ENCODE measurements around the gene USF2.
"Not testable (repeated sequence)": the region's sequence is repeated elsewhere in the genome, so short reads cannot be mapped to it uniquely, and the experiment has no call there.

USF2 gene

DNA sequence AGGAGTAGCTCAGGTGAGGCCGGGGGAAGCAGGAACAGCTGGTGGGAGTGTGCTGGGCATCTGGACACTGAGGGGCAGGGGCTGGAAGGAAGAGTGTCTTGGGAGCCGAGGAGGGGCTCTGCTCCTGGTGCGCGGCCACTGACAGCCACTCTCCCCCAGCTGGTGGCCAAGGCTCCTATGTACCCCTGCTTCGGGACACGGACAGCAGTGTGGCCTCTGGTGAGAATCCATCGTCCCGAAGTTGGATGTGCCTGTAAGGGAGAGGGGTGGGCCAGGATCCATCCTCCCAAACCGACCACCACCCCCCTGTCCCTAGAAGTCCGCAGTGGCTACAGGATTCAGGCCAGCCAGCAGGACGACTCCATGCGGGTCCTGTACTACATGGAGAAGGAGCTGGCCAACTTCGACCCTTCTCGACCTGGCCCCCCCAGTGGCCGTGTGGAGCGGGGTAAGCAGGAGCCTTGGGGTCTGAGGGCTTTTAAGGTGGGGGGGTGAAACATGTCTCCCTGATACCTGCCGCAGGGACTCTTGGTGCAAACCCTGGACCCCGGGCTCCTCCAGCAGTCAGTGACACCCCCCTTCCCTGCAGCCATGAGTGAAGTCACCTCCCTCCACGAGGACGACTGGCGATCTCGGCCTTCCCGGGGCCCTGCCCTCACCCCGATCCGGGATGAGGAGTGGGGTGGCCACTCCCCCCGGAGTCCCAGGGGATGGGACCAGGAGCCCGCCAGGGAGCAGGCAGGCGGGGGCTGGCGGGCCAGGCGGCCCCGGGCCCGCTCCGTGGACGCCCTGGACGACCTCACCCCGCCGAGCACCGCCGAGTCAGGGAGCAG, 2.0 kb upstream of the USF2 start:
- no peak for DNase-seq

GRCh38 chr19:35267353-35267817, 1.4 kb upstream of the USF2 start:
- no peak for DNase-seq

- peak; percentile 18 to 65 for DNase-seq
Observed at GRCh38 chr19:35267818-35268535, 785 bp upstream of the USF2 start.

GRCh38 chr19:35269438-35270117, 816 bp downstream of the USF2 start:
- peak; percentile 74 to 77 for DNase-seq

GRCh38 chr19:35270381-35270811, 1.6 kb downstream of the USF2 start:
- DNase-seq = no peak

- DNase-seq = no peak
Observed at GRCh38 chr19:35271546-35271945, 2.8 kb downstream of the USF2 start.

DNA sequence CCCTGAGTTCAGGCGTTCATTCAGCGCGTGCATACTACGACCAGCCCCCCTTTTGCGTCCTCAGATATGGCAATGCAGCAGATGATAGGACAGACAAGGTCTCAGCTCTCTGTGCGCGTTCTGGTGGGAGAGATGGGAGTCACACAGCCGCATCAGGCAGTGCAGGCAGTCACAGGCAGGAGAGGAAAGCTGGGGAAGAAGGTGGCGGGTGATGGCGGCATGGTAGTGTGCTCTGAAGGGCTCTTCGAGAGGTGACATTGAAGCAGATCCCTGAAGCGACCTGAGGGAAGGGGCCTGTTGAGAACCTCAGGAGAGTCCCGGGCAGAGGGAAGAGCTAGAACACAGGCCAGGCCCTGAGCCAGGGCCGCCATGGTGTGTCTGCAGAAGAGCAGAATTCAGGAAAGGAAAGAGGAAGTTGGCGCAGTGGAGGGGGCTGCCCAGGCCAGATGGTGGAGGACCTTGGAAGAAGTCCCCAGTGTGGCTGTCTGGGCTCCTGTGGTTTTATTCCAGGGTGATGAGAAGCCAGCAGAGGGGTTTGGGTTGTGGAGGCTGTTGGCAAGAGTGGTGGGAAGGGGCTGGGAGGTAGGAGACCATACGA, 3.5 kb downstream of the USF2 start:
- no peak for DNase-seq

DNA sequence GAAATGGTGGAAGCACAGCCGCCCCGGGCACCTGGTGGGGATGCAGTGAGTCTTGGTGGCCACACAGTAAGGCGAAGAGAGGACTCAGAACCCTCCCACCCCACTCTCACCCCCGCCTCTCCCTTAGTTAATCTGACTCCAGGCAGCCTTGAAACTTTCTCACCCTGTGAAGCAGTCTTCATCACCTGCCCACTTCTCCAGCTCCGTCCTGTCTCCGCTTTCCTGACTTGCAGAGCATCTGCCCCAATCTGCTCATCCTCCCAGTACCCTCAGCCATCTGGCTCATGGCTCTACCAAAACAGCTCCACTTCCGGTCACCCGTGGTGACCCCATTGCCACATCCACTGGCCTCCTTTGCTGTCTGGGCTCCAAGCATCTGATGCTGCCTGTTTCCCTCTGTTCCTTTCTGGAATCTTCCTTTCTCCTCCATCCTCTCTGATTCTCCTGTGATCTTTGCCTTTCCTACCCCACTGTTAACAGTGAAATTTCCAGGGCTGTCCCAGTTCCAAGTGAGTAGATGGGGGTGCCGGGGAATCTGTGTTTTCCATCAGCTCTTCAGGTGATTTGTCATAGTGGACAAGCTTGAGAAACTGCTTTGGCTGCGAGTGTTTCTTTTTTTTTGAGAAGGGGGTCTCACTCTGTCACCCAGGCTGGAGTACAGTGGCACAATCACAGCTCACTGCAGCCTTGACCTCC, 4.3 kb downstream of the USF2 start:
- DNase-seq = no peak

DNA sequence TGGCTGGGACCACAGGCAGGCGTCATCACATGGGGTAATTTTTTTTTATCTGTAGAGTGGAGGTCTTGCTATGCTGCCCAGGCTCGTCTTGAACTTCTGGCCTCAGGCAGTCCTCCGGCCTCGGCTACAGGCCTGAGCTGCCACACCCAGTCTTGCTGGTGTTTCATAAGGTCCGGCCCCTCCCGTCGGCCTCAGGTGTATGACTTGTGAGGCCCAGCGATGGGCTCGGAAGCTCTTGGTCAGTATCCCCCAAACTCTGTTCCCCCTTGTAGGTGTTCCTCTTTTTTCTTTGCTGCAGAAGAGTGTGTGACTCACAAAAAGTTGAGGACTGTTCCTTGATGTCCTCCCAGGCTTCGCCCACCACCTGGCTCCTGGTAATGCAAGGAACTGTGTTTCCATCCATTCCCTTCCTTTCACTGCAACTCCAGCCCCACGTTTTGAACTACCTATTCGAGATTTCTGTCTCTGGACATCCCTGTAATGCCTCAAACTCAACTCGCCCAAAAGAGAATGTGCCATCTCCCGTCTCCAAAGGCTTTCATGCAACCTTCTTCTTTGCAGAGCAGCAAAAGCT, 5.0 kb downstream of the USF2 start:
- DNase-seq = no peak

- no peak for DNase-seq
Observed at GRCh38 chr19:35274323-35274722, 5.6 kb downstream of the USF2 start.

- DNase-seq = no peak
Observed at GRCh38 chr19:35276706-35277281, 8.0 kb downstream of the USF2 start.

DNA sequence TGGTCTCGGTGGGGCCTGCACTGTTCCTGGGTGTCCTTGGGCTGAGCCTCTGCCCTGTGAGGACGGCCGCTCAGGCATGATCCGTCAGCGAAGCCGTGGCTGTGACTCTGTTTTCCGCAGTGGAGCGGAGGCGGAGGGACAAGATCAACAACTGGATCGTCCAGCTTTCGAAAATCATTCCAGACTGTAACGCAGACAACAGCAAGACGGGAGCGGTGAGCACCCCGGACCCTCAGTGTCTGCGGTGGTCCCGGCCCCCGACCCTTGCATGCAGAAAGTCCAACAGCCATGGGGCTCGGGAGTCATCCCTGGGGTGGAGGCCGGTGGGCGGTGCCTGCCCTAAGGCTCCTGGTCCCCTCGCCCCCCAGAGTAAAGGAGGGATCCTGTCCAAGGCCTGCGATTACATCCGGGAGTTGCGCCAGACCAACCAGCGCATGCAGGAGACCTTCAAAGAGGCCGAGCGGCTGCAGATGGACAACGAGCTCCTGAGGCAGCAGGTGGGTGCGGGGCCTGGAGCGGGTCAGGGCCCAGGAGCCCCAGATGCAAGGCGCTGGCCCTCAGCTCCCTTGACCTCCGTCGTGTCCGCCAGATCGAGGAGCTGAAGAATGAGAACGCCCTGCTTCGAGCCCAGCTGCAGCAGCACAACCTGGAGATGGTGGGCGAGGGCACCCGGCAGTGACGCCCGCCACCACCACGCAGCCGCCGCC, 10.0 kb downstream of the USF2 start:
- no peak for DNase-seq

DNA sequence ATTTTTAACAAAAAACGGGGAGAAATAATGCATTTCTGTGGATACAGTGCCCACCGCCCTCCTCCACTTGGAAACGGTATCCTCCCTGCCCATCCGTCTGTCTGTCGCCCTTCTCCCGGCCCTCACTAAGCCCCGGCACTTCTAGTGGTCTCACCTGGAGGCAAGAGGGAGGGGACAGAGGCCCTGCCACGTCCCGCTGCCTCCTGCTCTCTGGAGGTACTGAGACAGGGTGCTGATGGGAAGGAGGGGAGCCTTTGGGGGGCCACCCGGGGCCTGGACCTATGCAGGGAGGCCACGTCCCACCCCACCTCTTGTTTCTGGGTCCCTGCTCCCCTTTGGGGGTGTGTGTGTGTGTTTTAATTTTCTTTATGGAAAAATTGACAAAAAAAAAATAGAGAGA, 10.6 kb downstream of the USF2 start:
- no peak for DNase-seq

DNA sequence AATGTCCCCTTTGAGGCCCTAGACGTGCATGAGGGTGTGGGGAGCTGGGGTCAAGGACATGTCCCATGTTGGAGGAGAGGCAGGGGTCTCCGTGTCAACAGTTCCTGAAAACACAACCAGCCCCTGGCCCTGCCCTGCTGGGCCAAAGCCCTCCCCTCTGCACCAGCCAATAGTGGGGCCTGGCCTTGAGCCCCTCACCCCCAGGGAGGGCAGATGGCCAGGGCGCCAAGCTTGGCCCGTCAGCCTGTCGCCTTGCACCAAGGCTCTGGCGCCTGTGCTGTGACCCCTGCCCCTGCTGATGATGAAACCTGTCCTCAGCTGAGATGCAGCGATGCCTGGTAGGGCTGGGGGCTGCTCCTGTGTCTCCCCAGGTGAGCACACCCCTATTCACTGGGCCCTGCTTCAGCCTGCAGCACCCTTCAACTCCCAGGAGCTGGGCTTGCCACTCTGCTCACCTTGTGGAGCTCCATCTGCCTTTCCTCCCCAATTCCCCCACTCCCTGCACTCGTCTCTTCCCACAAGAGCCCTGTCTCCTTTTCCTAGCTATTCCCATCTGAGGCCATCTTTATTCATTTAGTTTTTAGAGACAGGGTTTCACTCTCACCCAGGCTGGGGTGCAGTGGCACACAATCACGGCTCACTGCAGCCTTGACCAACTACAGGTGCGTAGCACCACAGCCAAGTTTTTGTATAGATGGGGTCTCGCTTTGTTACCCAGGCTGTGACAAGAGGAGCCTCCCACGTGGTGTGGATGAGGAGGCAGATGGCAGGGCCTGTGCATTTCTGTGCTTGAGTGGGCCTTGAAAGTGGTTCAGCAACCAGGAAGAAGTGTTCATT, 11.4 kb downstream of the USF2 start:
- DNase-seq = no peak

GRCh38 chr19:35281303-35281702, 12.5 kb downstream of the USF2 start:
- DNase-seq = no peak

GRCh38 chr19:35284153-35285094, 15.7 kb downstream of the USF2 start:
- no peak for DNase-seq

DNA sequence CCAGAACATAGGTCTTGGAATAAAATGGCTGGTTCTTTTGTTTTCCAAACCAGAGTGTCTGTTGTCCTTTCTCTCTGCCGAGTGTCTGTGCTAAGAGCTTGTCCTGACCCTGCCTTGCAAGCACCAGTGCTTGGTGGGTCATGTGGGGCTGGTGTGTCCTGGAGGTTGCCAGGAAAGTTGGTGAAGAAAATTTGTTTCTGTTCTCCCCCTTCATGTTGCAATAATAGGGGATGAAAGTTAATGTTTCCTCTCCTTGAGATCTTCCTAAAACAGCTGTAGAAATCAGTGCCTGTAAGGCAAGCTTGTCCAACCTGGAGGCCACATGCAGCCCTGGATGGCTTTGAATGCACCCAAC, 16.3 kb downstream of the USF2 start:
- DNase-seq = no peak

- not testable (repeated sequence) for DNase-seq
Observed at GRCh38 chr19:35285465-35285864, 16.7 kb downstream of the USF2 start.

DNA sequence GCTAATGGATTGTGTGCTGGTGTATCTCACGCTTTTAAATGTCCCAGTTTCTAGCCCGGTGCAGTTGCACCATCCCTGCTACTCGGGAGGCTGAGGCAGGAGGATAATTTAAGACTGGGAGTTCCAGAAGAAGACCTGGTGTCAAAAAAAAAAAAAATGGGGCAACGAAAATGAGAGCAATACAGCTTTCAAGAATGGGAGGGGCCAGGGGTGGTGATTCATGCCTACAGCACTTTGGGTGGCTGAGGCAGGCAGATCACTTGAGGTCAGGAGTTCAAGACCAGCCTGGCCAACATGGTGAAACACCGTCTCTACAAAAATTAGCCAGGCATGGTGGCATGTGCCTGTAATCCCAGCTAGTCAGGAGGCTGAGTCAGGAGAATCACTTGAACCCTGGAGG, 17.3 kb downstream of the USF2 start:
- not testable (repeated sequence) for DNase-seq
